Subcutaneous abdominal adipose tissue (tissue), 5 donors: Measurements from ENCODE around the gene LDLRAD3.

Source experiments
- H3K27ac ChIP-seq: one replicate; pipeline ENCODE4 v1.7.0; 2013; ENCODE audit warnings: low read depth, mild to moderate bottlenecking, inconsistent platforms, low read length, moderate library complexity
- H3K27me3 ChIP-seq, 5 donors: one replicate each; pipeline ENCODE4 v1.7.0; 2013; ENCODE audit warnings: low read length in 5 of 5, inconsistent platforms in 1 of 5; ENCODE audit not compliant: control insufficient read depth in 5 of 5, insufficient read depth in 4 of 5
- H3K36me3 ChIP-seq, 5 donors: one replicate each; pipeline ENCODE4 v1.7.0; 2013; ENCODE audit warnings: low read length in 5 of 5; ENCODE audit not compliant: control insufficient read depth in 5 of 5, insufficient read depth in 5 of 5
- H3K4me1 ChIP-seq, 5 donors: one replicate each; pipeline ENCODE4 v1.7.0; 2013; ENCODE audit warnings: low read length in 5 of 5, mild to moderate bottlenecking in 3 of 5, moderate library complexity in 1 of 5; ENCODE audit not compliant: control insufficient read depth in 5 of 5, insufficient read depth in 5 of 5
- H3K4me3 ChIP-seq, 5 donors: one replicate each; pipeline ENCODE4 v1.7.0; 2013; ENCODE audit warnings: low read length in 5 of 5, low read depth in 1 of 5
- H3K9ac ChIP-seq, 5 donors: one replicate each; pipeline ENCODE4 v1.7.0; 2013; ENCODE audit warnings: low read length in 5 of 5, mild to moderate bottlenecking in 4 of 5, moderate library complexity in 3 of 5
- H3K9me3 ChIP-seq, 5 donors: one replicate each; pipeline ENCODE4 v1.7.0; 2013; ENCODE audit warnings: low read length in 5 of 5; ENCODE audit not compliant: control insufficient read depth in 5 of 5
- donor health status: healthy.
- donor health status: healthy.
- donor health status: healthy.
- donor health status: healthy.
- donor health status: healthy.

The LDLRAD3 gene

GRCh38 chr11:36193290-36193619, 249.4 kb downstream of the LDLRAD3 start:
- no peaks in the 10 kb centered on the region for H3K9me3 ChIP-seq

GRCh38 chr11:36193721-36194120, 249.9 kb downstream of the LDLRAD3 start:
- H3K36me3 ChIP-seq: peaks cover 0 to 6% (median 3%) of the 10 kb centered on the region in 5 donors
- H3K4me1 ChIP-seq: peaks cover 8 to 21% (median 18%) of the 10 kb centered on the region in 5 donors
- H3K4me3 ChIP-seq: no peak overlapping the region
- no peak overlapping the region for H3K9ac ChIP-seq
- H3K27ac ChIP-seq: no peak overlapping the region
- H3K9me3 ChIP-seq: no peaks in the 10 kb centered on the region
- H3K27me3 ChIP-seq: no peaks in the 10 kb centered on the region

More at GRCh38 chr11:36193290-36193619, 249.4 kb downstream of the LDLRAD3 start:
- H3K36me3 ChIP-seq: peaks cover 0 to 3% (median 0%) of the 10 kb centered on the region in 5 donors
- peaks cover 8 to 21% (median 18%) of the 10 kb centered on the region in 5 donors for H3K4me1 ChIP-seq
- no peak overlapping the region for H3K9ac ChIP-seq
- H3K27ac ChIP-seq: no peak overlapping the region
- no peak overlapping the region for H3K4me3 ChIP-seq
- no peaks in the 10 kb centered on the region for H3K27me3 ChIP-seq

GRCh38 chr11:36195496-36196354, 251.9 kb downstream of the LDLRAD3 start:
- Histone ChIP-seq H3K4me3 (peak overlapping the region in 1 of 5 donors; percentile 12), H3K9ac (no peak overlapping the region), H3K36me3 (peaks cover 0 to 8% (median 3%) of the 10 kb centered on the region in 5 donors), H3K9me3 (no peaks in the 10 kb centered on the region), H3K4me1 (peaks cover 8 to 21% (median 18%) of the 10 kb centered on the region in 5 donors), H3K27ac (no peak overlapping the region), H3K27me3 (no peaks in the 10 kb centered on the region)

DNA sequence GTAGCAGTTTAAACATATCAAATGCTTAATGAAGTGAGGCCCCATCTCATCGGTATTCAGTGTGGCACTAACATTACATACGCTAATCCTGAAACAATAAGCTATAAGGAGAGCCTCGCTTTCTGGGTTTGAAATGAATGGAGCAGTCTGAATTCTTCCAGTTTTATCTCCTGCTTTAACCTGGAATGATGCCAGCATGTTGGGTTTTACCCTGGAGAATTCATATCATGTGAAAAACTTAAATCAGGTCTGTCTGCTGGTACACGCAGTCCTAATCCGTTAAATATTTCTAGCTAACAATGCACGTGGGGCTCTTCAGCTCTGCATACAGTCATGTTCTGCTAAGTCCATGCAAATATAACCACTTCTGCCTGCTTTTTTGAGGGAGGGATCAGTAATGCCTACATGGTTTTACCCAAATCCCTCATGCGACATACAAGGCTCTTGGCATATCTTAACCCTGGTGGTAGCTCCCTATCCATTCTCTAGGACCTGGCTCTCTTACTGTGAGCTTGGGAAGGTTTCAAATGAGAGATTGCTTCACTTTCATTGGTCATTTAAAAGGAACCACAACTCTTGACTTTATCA, 252.6 kb downstream of the LDLRAD3 start:
- Histone ChIP-seq H3K27me3 (no peaks in the 10 kb centered on the region), H3K4me3 (peak overlapping the region in 1 of 5 donors; percentile 12), H3K9ac (no peak overlapping the region), H3K4me1 (peaks cover 8 to 21% (median 18%) of the 10 kb centered on the region in 5 donors), H3K36me3 (peaks cover 0 to 8% (median 3%) of the 10 kb centered on the region in 5 donors), H3K27ac (no peak overlapping the region), H3K9me3 (no peaks in the 10 kb centered on the region)

DNA sequence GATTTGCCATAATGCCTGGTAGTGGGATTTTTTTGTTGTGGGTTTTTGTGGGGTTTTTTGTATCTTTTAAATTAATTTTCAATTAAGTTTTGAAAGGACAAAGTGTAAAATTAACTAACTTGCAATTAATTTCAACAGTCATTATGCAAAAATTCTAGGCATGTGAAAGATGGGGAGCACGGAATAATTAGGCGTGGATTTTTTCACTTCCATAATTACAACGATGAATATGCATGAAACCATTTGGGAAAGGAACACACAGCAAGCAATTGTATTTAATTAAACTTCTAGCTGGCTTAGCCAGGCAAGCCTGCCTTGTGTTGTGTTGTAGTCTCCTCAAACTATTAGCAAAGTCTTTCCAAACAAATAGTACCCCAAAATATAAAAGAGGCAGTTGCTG, 257.5 kb downstream of the LDLRAD3 start:
- H3K4me3 ChIP-seq: no peak overlapping the region
- no peaks in the 10 kb centered on the region for H3K9me3 ChIP-seq
- H3K4me1 ChIP-seq: peaks cover 5 to 12% (median 10%) of the 10 kb centered on the region in 5 donors
- H3K36me3 ChIP-seq: peaks cover 0 to 8% (median 3%) of the 10 kb centered on the region in 5 donors
- no peaks in the 10 kb centered on the region for H3K27me3 ChIP-seq
- H3K9ac ChIP-seq: no peak overlapping the region
- H3K27ac ChIP-seq: no peak overlapping the region

DNA sequence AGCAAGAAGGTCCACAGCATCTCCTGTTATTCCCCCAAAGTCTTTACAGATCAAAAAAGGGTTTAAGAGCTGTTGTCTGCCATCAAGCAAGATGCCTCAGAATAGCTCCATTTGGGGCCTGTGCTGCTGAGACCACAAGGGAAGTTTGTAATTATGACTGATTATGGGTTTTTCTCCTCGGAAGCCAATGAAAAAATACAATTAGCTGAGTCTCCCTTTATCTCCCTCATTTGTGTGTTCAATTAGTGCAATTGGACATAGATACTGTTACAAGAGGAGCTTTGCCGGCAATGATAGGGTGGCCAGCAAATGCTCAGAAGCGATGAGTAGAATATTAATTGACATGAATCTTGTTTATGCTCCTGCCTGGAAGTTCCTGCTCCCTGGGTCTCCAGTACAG, 261.7 kb downstream of the LDLRAD3 start:
- Histone ChIP-seq H3K9me3 (no peaks in the 10 kb centered on the region), H3K4me3 (no peak overlapping the region), H3K27me3 (no peaks in the 10 kb centered on the region), H3K9ac (no peak overlapping the region), H3K27ac (no peak overlapping the region), H3K36me3 (no peaks in the 10 kb centered on the region), H3K4me1 (no peaks in the 10 kb centered on the region)

DNA sequence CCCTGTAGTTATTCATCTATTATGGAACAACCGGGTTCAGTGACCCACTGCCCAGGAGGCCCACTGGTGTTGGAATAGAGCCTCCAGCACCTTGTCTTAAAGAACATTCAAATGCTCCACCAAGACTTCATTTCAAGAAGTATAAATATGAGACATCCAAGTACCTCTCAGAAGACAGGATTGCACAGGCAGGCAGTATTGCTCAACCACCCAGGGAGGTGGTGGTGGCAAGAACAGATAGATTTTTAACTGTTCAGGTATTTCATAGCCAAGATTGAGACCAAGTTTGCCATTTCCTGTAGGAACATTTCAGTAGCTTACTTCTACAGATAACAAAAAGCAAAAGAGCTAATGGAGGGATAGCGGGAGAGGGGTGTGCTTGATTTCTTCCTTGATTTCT, 266.7 kb downstream of the LDLRAD3 start:
- Histone ChIP-seq H3K27ac (no peak overlapping the region), H3K9ac (no peak overlapping the region), H3K9me3 (no peaks in the 10 kb centered on the region), H3K4me3 (no peak overlapping the region), H3K4me1 (no peaks in the 10 kb centered on the region), H3K36me3 (no peaks in the 10 kb centered on the region), H3K27me3 (no peaks in the 10 kb centered on the region)

DNA sequence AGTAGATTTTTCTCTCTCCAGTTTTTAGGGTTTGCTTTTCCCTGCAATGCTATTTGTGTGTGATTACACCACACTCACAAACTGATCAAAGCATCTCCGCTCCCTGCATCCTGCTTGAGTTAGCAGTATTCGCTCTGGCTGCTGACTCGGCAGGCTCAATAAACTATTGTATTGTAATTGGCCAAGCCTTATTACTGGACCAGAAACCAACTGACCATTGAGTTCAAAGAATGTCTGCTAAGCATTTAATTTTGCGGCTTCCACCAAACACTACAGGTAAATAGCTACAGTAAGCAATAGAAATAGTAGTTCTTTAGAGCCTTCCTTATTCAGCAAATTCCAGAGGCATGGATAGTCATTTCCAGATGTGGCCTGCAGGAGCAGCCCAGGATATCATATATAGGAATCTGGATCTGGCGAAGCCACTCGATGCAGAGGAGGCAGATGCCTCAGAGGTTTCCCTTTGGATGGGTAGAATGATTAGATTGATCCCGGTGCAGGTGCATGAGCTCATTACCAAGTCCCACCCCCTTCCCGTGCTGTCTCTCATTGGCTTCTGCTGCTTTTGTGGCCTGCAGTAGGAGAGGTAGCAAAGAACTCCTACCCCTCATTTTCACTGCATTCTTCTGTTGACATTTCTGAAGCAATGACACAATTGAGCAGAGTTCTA, 268.0 kb downstream of the LDLRAD3 start:
- Histone ChIP-seq H3K9me3 (no peaks in the 10 kb centered on the region), H3K27ac (no peak overlapping the region)

GRCh38 chr11:36212564-36213392, 268.9 kb downstream of the LDLRAD3 start:
- Histone ChIP-seq H3K9ac (no peak overlapping the region), H3K4me1 (no peaks in the 10 kb centered on the region), H3K27me3 (no peaks in the 10 kb centered on the region), H3K9me3 (no peaks in the 10 kb centered on the region), H3K4me3 (no peak overlapping the region), H3K36me3 (no peaks in the 10 kb centered on the region), H3K27ac (no peak overlapping the region)

More for the DNA sequence above, 268.0 kb downstream of the LDLRAD3 start:
- H3K27me3 ChIP-seq: no peaks in the 10 kb centered on the region
- H3K36me3 ChIP-seq: no peaks in the 10 kb centered on the region
- no peak overlapping the region for H3K4me3 ChIP-seq
- H3K9ac ChIP-seq: no peak overlapping the region
- H3K4me1 ChIP-seq: no peaks in the 10 kb centered on the region
